HL-60 (cell line): ENCODE results near the gene CNTN2.

Source experiments
- GABPA ChIP-seq: IDR thresholded peaks from 2 replicates; pipeline ENCODE4 v1.6.1; 2012; ENCODE audit warnings: low read depth
- POLR2AphosphoS5 ChIP-seq: IDR thresholded peaks from 2 replicates; pipeline ENCODE4 v1.6.1; 2012; ENCODE audit warnings: low read depth
- SPI1 ChIP-seq: IDR thresholded peaks from 2 replicates; pipeline ENCODE4 v1.6.1; 2012; ENCODE audit warnings: low read depth, mild to moderate bottlenecking, borderline replicate concordance
- TF ChIP-seq, protein P1 (sequence below): IDR thresholded peaks from one replicate; pipeline ENCODE4 v1.5.1; 2011; ENCODE audit warnings: low read length, control low read depth, inconsistent platforms; ENCODE audit not compliant: insufficient read depth
- TF ChIP-seq, protein P2 (sequence below): IDR thresholded peaks from 2 replicates; pipeline ENCODE4 v1.6.1; 2012; ENCODE audit warnings: low read depth; ENCODE audit not compliant: insufficient replicate concordance

DNA sequence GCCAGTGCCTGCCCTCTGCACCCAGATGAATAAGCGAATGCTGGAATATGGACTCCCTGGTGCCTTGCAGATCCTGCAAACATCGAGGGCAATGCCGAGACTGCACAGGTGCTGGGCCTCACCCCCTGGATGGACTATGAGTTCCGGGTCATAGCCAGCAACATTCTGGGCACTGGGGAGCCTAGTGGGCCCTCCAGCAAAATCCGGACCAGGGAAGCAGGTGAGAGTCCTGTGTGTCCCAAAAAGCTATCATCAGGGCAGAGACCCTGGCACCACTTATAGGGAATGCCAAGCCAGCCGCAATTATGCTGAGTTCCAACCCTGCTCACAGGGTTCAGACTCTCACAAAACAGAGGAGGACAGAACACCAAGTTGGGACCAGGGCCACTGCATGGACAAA, 24.0 kb downstream of the CNTN2 start:
- TF ChIP-seq, protein P1, sequence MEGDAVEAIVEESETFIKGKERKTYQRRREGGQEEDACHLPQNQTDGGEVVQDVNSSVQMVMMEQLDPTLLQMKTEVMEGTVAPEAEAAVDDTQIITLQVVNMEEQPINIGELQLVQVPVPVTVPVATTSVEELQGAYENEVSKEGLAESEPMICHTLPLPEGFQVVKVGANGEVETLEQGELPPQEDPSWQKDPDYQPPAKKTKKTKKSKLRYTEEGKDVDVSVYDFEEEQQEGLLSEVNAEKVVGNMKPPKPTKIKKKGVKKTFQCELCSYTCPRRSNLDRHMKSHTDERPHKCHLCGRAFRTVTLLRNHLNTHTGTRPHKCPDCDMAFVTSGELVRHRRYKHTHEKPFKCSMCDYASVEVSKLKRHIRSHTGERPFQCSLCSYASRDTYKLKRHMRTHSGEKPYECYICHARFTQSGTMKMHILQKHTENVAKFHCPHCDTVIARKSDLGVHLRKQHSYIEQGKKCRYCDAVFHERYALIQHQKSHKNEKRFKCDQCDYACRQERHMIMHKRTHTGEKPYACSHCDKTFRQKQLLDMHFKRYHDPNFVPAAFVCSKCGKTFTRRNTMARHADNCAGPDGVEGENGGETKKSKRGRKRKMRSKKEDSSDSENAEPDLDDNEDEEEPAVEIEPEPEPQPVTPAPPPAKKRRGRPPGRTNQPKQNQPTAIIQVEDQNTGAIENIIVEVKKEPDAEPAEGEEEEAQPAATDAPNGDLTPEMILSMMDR: no peak
- no peak for TF ChIP-seq POLR2AphosphoS5
- TF ChIP-seq GABPA: no peak
- TF ChIP-seq SPI1: no peak
- TF ChIP-seq, protein P2, sequence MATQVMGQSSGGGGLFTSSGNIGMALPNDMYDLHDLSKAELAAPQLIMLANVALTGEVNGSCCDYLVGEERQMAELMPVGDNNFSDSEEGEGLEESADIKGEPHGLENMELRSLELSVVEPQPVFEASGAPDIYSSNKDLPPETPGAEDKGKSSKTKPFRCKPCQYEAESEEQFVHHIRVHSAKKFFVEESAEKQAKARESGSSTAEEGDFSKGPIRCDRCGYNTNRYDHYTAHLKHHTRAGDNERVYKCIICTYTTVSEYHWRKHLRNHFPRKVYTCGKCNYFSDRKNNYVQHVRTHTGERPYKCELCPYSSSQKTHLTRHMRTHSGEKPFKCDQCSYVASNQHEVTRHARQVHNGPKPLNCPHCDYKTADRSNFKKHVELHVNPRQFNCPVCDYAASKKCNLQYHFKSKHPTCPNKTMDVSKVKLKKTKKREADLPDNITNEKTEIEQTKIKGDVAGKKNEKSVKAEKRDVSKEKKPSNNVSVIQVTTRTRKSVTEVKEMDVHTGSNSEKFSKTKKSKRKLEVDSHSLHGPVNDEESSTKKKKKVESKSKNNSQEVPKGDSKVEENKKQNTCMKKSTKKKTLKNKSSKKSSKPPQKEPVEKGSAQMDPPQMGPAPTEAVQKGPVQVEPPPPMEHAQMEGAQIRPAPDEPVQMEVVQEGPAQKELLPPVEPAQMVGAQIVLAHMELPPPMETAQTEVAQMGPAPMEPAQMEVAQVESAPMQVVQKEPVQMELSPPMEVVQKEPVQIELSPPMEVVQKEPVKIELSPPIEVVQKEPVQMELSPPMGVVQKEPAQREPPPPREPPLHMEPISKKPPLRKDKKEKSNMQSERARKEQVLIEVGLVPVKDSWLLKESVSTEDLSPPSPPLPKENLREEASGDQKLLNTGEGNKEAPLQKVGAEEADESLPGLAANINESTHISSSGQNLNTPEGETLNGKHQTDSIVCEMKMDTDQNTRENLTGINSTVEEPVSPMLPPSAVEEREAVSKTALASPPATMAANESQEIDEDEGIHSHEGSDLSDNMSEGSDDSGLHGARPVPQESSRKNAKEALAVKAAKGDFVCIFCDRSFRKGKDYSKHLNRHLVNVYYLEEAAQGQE: no peak
